D721Med (cell line): Measurements from ENCODE around the gene DGKI.

Source experiments
- DNase-seq: peaks from one replicate; pipeline ENCODE4 v3.0.0; 2011; ENCODE audit warnings: low spot score; ENCODE audit not compliant: insufficient read length
- FAIRE-seq: peaks from 2 replicates; lab custom pipeline; 2011; peaks lifted over from hg19 to GRCh38; lab: Jason Lieb, UNC
- TF ChIP-seq, protein P1 (sequence below): IDR thresholded peaks from 2 replicates; pipeline ENCODE4 v1.5.1; 2012; ENCODE audit warnings: mild to moderate bottlenecking, control low read depth; ENCODE audit not compliant: insufficient read depth; ENCODE audit errors: missing control alignments

The DGKI gene

DNA sequence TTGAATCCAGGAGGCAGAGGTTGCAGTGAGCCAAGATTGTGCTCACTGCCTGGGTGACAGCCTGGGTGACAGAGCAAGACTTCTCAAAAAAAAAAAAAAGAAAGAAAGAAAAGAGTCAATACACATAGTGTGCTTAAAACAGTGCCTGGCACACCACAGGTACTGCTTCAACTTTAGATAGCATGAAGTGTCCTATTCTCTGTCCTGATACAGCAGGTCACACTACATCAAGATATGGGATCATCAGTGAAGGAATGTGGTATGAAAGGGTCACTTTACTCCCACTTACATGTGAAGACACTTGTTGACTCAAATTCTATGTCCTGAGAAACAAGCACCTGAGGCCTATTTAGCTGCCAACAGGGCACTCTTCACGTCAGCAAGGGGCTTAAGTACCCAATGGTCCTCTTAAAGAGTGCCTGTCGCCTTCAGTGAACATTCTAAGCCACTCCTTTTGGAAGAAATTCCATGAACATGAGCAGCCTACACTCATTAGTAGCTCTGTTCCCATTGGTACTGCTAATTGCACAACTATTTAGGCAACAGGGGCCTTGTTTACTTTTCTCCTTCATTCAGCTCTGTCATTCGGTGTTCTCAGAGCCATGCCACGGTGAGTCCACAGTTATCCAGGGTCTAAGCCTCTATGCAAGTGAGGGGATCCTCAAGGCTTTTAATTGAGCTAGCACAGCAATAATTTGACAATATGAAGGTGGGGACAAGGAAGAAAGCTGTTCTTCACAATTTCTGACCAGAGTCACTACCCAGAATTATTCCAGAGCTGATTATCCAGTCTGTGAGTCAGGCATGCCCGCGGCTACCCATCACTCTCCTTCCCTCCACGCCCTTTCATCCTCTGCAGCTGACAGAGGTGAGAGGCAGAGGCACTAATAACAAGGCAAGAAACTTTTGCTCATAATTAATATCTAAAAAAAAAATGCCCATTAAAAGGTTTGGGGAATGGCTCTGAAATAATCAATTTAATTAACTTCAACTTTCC lies 446.6 kb downstream of the DGKI start:
- FAIRE-seq (no peak), DNase-seq (no peak)
- TF ChIP-seq, protein P1, sequence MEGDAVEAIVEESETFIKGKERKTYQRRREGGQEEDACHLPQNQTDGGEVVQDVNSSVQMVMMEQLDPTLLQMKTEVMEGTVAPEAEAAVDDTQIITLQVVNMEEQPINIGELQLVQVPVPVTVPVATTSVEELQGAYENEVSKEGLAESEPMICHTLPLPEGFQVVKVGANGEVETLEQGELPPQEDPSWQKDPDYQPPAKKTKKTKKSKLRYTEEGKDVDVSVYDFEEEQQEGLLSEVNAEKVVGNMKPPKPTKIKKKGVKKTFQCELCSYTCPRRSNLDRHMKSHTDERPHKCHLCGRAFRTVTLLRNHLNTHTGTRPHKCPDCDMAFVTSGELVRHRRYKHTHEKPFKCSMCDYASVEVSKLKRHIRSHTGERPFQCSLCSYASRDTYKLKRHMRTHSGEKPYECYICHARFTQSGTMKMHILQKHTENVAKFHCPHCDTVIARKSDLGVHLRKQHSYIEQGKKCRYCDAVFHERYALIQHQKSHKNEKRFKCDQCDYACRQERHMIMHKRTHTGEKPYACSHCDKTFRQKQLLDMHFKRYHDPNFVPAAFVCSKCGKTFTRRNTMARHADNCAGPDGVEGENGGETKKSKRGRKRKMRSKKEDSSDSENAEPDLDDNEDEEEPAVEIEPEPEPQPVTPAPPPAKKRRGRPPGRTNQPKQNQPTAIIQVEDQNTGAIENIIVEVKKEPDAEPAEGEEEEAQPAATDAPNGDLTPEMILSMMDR: no peak

DNA sequence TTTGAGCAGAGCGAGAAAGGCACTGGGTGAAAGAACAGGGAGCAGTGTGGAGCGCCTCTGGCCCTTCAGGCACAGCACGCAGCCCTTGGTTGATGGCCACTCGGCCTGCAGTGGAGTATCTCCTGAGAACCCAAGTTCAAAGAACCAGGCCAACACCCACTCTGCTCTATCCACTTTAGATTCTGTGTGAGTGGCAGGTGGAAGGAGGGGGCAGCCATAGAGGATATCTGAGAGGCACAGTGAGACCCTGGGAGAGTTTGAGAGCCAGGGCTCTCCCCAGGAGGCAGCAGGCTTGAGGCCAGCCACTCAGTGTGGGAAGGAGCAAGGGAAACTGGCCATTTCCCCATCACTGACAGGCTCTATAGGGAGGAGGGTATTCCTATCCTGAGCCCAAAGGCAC lies 450.7 kb downstream of the DGKI start:
- FAIRE-seq (no peak), DNase-seq (no peak)
- TF ChIP-seq, protein P1: no peak

DNA sequence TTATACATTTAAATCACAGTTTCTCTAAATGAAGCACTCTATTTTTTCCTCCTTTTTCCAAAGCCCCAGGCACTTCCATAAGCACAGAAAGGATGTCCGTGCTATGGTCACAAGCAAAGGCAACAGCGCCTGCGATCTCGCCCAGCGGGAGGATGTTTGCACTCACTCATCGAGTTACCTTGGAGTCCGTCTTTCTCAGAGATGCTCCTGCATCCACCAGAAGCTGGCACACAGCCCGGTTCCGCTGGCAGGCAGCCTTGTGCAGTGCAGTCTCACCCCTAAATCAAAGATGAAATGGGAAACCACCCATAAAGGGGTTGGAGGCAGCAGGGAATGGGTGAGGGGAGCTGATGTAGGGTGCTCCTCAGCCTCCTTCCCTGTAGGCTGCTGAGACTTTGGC lies 451.4 kb downstream of the DGKI start:
- TF ChIP-seq, protein P1: no peak
- FAIRE-seq (no peak), DNase-seq (no peak)

DNA sequence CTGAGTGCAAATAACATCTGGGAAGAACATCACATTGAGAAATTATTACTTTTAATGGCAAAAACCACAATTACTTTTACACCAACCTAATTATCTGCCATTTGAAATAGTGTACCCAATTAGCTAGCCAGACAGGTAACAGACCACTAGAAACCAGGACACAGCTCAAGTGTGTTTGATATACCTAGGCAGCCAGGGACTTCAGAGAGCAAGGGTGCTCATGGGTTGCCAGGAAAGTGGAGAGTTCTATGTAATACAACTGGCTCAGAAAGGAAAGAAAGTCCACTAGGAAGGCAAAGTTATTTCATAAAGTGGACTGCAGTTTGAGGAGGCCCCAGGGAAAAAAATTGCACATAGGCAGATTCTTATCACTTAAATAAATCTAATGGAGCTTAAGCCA lies 453.2 kb downstream of the DGKI start:
- TF ChIP-seq, protein P1: no peak
- FAIRE-seq: no peak
- no peak for DNase-seq

DNA sequence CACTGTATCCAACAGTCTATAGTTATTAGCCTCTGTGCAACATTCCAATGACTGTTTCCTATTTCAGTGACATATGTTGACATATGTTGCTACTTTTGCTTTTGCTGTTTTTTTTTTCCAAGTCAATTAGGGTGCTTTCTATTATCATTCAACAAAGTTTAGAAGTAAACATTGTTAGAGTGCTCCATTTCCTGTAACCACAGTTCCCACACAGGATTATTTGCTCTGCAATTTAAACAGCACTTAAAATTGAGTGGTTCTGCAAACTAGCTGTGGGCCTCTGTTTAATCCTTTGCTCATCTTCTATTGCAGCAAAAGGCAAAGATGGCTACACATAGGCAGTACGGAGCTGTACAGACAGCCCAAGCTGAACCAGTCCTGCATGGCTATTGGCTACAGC lies 456.7 kb downstream of the DGKI start:
- TF ChIP-seq, protein P1: no peak
- FAIRE-seq (no peak), DNase-seq (no peak)

DNA sequence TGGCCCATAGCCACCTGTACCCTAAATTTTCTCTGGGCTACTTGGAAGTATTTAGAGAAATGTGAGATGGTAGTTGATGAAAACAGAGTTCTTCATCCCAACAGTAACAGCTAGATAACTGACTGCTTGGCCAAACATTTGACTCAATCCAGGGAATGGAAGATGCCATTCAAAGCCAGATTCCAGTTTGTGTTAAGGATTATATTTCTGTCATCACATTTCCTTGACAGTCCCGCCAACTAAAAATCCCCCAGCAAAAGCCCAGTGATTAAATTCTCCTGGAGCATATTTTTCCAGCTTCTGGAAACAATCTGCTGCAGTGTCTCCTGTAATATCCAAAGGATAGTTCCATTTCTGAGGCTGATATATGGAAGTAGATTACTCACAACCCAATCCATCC lies 457.9 kb downstream of the DGKI start:
- no peak for FAIRE-seq

More for the DNA sequence above, 457.9 kb downstream of the DGKI start:
- TF ChIP-seq, protein P1: no peak
- DNase-seq: no peak
